Hematopoietic multipotent progenitor cell (in vitro differentiated cells): Measurements from ENCODE around the gene INSL4. TPM values are rescaled to one million over a fixed set of nuclear protein-coding genes. Genes with fewer than 3 reads are reported as not detected.

ENCODE experiments used
- DNase-seq, 3 donors: peaks; one replicate each; pipeline ENCODE4 v3.0.0-alpha.2; 2011 to 2015; ENCODE audit warnings: low read depth in 2 of 3, low spot score in 2 of 3
- total RNA-seq: library from RNA; depleted of rRNA; stranded (reverse); fragments of >200 nt; gene quantifications from one replicate; pipeline ENCODE4 v1.2.3, GENCODE V29; 2012

INSL4 gene
- total RNA-seq = not detected

- DNase-seq = no peak
Measured at GRCh38 chr9:5231212-5231611, at the start of gene INSL4. TSS of gene INSL4 (plus strand) at chr9:5231419. CDS start at chr9:5231524, 105 bp downstream.

- DNase-seq = no peak
Measured at GRCh38 chr9:5184776-5185175, 46.4 kb upstream of the INSL4 start.

GRCh38 chr9:5185220-5185840 lies 45.9 kb upstream of the INSL4 start, which contains the start of gene INSL6:
TSS of gene INSL6 (minus strand) at chr9:5185639. CDS start at chr9:5185602, 37 bp downstream.
- no peak for DNase-seq

GRCh38 chr9:5186416-5187169 lies 44.6 kb upstream of the INSL4 start:
- peak; percentile 30 to 76 (median 66) for DNase-seq

GRCh38 chr9:5188060-5188984 lies 42.9 kb upstream of the INSL4 start:
- DNase-seq = no peak

- no peak for DNase-seq
Measured at GRCh38 chr9:5191985-5192384, 39.2 kb upstream of the INSL4 start.

- DNase-seq = no peak
Measured at GRCh38 chr9:5193345-5193744, 37.9 kb upstream of the INSL4 start.

GRCh38 chr9:5195463-5195862 lies 35.8 kb upstream of the INSL4 start:
- no peak for DNase-seq

GRCh38 chr9:5205071-5205470 lies 26.1 kb upstream of the INSL4 start:
- DNase-seq = peak in 1 of 3 donors; percentile 14

GRCh38 chr9:5230554-5230953 lies 665 bp upstream of the INSL4 start:
- DNase-seq = no peak

- DNase-seq = peak in 2 of 3 donors; percentile 16 to 48
Measured at GRCh38 chr9:5263351-5264218, 32.4 kb downstream of the INSL4 start.

- DNase-seq = no peak
Measured at GRCh38 chr9:5264219-5264595, 33.0 kb downstream of the INSL4 start.

GRCh38 chr9:5265939-5266338 lies 34.7 kb downstream of the INSL4 start:
- DNase-seq = no peak

GRCh38 chr9:5269249-5269715 lies 38.1 kb downstream of the INSL4 start:
- no peak for DNase-seq

GRCh38 chr9:5274770-5275169 lies 43.6 kb downstream of the INSL4 start:
- DNase-seq = no peak

GRCh38 chr9:5278486-5278885 lies 47.3 kb downstream of the INSL4 start:
- DNase-seq = peak in 1 of 3 donors; percentile 9
